Measurements from ENCODE around the gene SKAP2.

The SKAP2 gene

GRCh38 chr7:26675143-26675887 lies 189.1 kb downstream of the SKAP2 start:
- DNase-seq (ENCODE audit: low read depth): peak; percentile 75
- no peak overlapping the region for H3K4me3 ChIP-seq (ENCODE audit: low read length)
- TF ChIP-seq, protein P1, sequence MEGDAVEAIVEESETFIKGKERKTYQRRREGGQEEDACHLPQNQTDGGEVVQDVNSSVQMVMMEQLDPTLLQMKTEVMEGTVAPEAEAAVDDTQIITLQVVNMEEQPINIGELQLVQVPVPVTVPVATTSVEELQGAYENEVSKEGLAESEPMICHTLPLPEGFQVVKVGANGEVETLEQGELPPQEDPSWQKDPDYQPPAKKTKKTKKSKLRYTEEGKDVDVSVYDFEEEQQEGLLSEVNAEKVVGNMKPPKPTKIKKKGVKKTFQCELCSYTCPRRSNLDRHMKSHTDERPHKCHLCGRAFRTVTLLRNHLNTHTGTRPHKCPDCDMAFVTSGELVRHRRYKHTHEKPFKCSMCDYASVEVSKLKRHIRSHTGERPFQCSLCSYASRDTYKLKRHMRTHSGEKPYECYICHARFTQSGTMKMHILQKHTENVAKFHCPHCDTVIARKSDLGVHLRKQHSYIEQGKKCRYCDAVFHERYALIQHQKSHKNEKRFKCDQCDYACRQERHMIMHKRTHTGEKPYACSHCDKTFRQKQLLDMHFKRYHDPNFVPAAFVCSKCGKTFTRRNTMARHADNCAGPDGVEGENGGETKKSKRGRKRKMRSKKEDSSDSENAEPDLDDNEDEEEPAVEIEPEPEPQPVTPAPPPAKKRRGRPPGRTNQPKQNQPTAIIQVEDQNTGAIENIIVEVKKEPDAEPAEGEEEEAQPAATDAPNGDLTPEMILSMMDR (IDR thresholded peaks at IDR 0.05; ENCODE audit: insufficient read depth, low read depth, low read length, missing control alignments): no peak

- TF ChIP-seq, protein P1 (IDR thresholded peaks at IDR 0.05; ENCODE audit: insufficient read depth, low read depth, low read length, missing control alignments): no peak
- DNase-seq (ENCODE audit: low read depth): no peak
- H3K4me3 ChIP-seq (ENCODE audit: low read length): no peak overlapping the region
Observed at GRCh38 chr7:26673858-26674257, 190.5 kb downstream of the SKAP2 start.

DNA sequence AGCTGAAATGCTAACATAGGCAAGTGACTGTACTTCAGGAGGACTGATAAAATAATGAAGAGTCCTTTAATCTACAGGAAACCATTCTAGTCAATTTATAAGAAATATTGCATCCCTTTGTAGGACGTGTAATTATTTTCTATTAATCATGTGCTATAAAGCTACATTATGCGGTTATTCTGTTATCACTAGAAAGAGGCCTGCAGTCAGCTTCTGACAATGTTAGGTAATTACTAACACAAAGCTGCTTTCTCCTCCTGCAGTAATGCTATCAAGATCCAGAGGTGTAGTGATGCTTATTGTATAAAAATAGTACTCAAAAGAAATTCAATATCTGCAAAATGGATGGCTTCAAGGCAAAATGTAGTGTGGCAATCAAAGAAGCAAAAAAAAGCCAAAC lies 191.1 kb downstream of the SKAP2 start:
- no peak for DNase-seq (ENCODE audit: low read depth)
- H3K4me3 ChIP-seq (ENCODE audit: low read length): no peak overlapping the region
- TF ChIP-seq, protein P1 (IDR thresholded peaks at IDR 0.05; ENCODE audit: insufficient read depth, low read depth, low read length, missing control alignments): no peak

- H3K4me3 ChIP-seq (ENCODE audit: low read length): no peak overlapping the region
- TF ChIP-seq, protein P1 (IDR thresholded peaks at IDR 0.05; ENCODE audit: insufficient read depth, low read depth, low read length, missing control alignments): no peak
Observed at GRCh38 chr7:26670841-26671240, 193.5 kb downstream of the SKAP2 start.

GRCh38 chr7:26670290-26670689 lies 194.1 kb downstream of the SKAP2 start:
- no peak overlapping the region for H3K4me3 ChIP-seq (ENCODE audit: low read length)
- DNase-seq (ENCODE audit: low read depth): no peak
- TF ChIP-seq, protein P1 (IDR thresholded peaks at IDR 0.05; ENCODE audit: insufficient read depth, low read depth, low read length, missing control alignments): no peak

More at GRCh38 chr7:26670841-26671240, 193.5 kb downstream of the SKAP2 start:
- no peak for DNase-seq (ENCODE audit: low read depth)

GRCh38 chr7:26668821-26669220 lies 195.6 kb downstream of the SKAP2 start:
- TF ChIP-seq, protein P1 (IDR thresholded peaks at IDR 0.05; ENCODE audit: insufficient read depth, low read depth, low read length, missing control alignments): no peak
- no peak overlapping the region for H3K4me3 ChIP-seq (ENCODE audit: low read length)
- DNase-seq (ENCODE audit: low read depth): no peak
